GM21717 (cell line): Measurements from ENCODE around the gene HDX.
"Not testable (repeated sequence)": the region's sequence is repeated elsewhere in the genome, so short reads cannot be mapped to it uniquely, and the experiment has no call there.

ENCODE experiments used
- ATAC-seq: cut with Tn5 transposase; IDR thresholded peaks from one replicate; pipeline ENCODE4 v1.9.1; 2021; ENCODE audit warnings: mild to moderate bottlenecking, moderate library complexity; ENCODE audit not compliant: unreplicated experiment

Gene HDX, protein sequence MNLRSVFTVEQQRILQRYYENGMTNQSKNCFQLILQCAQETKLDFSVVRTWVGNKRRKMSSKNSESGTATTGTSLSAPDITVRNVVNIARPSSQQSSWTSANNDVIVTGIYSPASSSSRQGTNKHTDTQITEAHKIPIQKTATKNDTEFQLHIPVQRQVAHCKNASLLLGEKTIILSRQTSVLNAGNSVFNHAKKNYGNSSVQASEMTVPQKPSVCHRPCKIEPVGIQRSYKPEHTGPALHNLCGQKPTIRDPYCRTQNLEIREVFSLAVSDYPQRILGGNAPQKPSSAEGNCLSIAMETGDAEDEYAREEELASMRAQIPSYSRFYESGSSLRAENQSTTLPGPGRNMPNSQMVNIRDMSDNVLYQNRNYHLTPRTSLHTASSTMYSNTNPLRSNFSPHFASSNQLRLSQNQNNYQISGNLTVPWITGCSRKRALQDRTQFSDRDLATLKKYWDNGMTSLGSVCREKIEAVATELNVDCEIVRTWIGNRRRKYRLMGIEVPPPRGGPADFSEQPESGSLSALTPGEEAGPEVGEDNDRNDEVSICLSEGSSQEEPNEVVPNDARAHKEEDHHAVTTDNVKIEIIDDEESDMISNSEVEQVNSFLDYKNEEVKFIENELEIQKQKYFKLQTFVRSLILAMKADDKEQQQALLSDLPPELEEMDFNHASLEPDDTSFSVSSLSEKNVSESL

DNA sequence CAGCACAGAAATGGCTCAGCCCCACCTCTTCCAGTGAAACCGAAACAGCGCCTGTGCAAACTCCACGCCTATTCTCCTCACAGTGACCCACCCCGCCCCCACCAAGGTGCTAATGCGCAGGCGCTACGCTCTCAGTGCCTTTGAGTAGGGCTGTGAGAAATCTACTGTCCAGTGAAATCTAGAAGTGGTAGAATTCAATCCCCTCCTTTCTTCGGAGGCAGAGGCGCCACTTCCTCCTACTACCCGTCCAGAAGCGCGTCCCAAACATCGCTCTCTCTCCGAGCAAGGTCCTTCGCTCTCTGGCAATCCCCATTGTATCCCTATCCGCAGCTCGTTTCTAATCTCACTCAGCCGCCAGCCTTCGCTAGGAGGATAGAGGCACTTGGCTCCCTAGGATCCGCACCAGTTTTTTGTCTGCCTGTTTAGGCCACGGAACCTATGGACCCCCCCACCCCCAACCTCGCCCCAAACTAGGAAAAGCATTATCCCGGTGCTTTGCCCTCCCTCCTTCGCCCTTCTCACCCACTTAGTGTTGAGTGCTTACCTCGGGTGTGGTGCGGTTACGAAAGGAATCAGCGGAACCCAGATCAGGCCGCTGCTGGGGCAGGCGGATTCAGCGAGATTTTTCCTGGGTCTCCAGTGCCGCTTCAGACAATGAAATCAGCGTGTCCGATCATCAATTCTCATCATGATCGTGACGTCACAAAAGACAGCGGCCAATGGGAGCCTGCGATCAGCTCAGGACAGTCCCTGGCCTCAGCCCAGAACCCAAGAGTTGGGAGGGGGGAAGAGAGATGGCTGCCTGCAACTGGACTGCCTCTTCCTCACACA lies at the start of gene HDX:
Gene HDX (minus strand): TSS at position 656 of the 831 bp plus-strand sequence. CDS start 27,056 bp downstream, outside the sequence.
- no peak for ATAC-seq

DNA sequence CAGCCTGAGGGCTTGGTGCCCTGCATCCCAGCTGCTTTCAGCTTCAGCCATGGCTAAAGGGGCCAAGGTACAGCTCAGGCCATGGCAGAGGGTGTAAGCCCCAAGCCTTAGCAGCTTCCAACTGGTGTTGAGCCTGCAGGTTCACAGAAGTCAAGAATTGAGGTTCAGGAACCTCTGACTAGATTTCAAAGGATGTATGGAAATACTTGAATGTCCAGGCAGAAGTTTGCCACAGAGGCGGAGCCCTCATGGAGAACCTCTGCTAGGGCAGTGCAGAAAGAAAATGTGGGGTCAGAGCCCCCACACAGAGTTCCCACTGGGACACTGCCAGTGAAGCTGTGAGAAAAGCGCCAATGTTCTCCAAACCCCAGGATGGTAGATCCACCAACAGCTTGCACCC lies 39.1 kb upstream of the HDX start:
- ATAC-seq: not testable (repeated sequence)

DNA sequence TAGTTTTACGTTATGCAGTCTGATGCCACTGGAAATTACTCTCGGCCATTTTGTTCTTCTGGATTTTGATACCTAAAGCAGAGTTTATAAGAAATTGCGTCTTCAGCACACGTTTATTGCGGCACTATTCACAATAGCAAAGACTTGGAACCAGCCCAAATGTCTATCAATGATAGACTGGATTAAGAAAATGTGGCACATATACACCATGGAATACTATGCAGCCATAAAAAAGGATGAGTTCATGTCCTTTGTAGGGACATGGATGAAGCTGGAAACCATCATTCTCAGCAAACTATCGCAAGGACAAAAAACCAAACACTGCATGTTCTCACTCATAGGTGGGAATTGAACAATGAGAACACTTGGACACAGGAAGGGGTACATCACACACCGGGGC lies 35.4 kb upstream of the HDX start:
- not testable (repeated sequence) for ATAC-seq

DNA sequence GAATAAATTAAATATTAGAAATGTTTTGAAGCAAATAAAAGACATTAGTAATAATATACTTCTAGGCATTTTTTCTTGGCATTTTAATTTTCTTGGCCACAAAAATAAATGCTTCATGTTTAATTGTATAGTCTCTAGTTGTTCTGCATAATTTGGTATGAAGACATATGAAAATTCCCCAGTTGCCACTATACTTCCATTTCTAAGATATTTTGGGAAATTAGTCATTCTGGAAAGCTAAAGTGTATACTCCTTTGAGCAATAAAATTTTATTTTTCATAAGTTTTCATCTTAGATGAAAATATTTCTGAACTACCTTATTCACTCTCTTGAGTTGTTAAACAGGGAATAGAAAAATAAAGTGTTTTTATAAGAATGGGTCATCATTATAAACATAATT lies 13.8 kb downstream of the HDX start:
- ATAC-seq: no peak

DNA sequence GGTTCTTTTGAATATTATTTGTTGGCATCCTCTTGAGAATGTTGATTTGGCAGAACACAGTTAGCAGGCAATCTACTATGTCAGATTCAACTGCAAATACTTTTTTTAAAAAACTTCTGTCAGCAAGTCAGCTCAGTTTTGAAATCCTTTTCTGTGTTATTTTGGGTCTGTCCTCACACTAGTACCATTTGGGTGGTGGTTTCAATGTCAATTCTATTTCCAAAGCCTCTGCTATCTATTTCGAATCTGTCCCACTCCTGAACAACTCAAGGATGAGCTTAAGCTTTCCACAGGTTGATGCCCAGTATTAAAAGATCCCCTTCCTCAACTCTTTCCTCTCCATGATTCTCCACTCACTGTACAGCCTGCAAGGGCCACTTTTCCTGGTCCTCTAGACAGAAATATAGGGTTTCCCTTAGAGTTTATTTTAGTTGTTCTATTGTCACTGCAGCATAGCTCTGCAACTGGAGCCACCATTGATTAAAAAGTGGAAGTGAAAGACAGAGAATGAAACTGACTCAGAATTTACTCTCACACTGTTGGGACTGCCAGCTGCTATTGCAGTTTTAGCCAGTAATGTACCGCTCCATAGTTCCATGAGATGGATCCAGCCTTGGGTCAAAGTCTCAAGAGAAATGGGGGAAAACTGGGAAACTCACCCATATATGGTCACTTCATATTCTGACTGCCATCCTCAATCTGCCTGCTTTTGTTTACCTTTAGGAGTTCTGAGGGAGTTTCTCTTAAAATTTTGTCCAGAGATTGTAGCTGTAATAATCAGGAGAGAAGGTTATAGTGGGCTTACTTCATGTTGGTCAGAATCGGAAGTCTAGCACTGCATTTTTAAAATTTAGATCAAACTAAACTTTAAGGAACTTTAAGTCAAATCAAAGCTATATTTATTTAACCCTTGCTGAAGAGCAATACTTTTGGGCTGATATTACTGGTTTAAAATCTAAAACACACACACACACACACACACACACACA lies 14.6 kb downstream of the HDX start:
- ATAC-seq: peak; percentile 100

DNA sequence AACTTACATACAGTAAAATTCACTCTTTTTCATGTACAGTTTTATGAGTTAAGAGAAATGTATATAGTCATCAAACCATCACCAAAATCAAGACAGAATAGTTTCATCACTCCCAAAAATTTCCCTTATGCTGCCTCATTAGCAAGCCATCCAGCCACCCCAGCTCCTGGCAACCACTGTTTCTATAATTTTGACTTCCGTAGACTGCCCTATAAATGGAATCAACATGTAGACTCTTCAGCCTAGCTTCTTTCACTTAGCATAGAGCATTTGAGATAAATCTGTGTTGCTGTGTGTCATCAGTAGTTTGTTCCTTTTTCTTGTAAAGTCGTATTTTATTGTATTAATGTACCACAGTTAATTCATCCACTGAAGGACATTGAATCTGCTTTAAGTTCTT lies 23.2 kb downstream of the HDX start:
- ATAC-seq: no peak

DNA sequence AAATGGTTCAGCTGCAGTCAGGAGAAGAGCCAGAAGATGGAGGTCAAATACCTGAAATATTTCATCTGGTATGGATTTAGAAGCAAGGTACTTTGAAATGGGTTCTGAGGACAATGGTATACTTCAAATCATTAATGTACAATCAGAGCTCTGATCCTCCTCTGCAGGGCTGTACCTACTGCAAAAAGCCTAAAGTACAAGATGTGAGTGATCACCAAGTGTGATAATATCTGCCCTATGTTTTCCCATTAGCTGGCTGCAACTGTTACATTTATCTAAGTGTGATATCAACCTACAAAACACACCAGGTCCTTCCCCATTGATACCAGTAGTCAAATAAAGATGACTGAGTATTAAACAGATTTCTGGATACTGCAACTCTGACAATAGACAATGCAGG lies 25.1 kb downstream of the HDX start:
- ATAC-seq: no peak

DNA sequence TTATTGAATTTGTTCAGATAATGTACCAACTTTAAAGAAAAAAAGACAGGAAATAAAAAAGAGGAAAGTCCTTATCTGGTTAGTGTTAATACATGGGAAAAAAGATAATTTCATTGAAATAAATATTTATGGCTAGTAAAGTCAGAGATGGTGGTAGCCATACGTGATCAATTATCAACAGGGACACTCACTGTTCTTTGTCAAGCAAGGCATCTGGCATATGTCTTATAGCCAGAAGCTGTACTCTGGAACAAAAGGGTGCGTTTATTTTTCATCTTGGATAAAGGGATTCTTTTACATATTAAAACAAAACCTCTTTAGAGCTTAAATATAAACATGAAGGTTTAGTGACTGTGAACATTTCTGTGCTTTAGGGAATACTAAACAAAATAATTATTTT lies 26.7 kb downstream of the HDX start:
- ATAC-seq: no peak

DNA sequence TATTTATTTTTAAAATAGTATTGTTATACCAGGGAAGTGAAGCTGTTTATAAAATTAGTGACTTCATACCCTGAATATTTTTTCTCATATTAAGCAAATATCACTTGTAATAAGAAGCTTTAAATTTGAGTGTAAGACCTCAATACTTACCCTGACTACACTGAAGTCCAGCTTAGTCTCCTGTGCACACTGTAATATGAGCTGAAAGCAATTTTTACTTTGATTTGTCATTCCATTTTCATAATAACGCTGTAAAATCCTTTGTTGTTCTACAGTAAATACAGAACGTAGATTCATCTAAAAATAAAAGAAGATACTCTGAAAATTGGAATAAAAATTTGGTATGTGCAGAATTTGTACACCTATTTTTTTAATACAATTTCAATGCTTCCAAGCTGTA lies 27.2 kb downstream of the HDX start:
- ATAC-seq: no peak

DNA sequence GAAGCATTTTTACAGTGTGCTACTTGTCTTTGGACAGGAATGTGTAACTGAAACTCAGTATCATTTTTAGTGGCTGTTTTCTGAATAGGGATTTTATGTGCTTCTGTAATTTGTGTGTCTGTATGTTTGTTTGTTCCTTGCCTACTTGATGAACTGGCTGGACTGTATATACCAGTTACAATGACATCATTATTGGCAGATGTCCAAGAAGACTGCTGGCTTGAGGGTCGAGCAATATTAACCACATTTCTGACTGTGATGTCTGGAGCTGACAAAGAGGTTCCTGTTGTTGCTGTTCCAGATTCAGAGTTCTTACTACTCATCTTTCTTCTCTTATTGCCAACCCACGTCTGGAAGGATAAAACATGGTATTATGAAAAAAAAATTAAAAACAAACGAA lies 33.0 kb downstream of the HDX start:
- no peak for ATAC-seq

DNA sequence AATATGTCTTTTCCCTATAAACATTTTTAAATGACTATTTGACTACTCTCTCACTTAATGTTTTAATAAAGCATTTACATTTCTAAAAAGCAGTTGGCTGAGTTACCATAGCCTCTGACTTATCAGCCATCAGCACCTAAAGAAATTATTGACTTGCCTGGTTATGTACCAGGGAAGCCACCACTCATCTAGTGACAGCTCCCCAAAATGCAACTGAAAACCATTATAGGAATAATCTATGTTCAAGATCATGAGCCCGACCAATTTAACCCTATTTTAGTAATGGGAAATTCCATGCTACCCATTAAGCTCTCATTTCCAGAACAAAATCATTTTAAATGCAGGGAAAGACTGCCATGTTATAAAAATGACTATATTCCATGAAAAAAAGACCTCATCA lies 34.4 kb downstream of the HDX start:
- no peak for ATAC-seq

DNA sequence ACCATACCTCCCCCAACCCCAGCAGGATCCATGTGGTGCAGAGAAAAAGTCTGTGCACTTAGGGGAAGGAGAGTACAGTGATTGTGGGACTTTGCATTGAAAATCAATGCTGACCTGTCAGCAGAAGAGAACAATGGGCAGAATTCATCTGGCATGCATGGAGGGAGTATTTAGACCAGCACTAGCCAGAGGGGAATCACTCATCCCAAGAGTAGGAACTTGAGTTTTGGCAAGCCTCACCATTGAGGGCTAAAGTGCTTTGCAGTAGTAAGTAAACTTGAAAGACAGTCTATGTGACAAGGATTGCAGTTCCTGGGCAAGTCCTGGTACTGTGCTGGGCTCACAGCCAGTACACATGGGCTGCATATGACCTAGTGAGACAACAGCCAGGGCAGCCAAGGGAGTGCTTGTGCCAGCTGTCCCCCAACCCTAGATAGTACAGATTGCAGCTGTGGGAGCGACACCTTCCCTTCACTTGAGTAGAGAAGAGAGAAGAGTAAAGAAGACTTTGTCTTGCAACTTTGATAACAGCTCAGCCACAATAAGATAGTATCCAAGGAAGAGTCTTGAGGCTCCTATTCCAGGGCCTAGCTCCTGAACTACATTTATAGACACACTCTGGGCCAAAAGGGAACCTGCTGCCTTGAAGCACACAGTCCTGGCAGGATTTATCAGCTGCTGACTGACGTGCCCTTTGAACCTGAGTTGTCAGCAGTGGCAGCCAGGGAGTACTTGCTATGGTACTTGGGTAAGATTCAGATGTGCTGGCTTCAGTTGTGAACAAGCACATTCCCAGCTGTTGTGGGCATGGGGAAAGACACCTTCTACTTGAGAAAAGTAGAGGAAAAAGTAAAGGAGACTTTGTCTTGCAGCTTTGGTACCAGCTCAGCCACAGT lies 48.7 kb downstream of the HDX start:
- ATAC-seq: no peak

DNA sequence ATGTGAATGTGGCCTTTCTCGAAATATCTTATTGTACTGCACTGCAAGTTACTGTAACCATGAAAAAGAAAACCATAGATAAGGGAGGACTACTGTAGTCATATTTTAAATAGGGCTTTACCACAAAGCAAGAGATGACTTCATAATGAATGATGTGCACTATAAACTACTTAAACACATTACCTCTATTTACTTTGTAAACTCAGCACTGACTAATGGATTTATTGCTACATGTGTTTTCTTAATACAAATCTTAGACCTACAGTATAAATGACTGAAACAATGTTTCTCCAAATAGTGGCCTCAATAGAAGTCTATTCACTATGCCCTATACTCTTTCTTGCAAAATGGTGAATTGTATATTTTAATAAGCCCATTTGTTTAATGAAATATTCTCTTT lies 61.1 kb downstream of the HDX start:
- ATAC-seq: no peak

DNA sequence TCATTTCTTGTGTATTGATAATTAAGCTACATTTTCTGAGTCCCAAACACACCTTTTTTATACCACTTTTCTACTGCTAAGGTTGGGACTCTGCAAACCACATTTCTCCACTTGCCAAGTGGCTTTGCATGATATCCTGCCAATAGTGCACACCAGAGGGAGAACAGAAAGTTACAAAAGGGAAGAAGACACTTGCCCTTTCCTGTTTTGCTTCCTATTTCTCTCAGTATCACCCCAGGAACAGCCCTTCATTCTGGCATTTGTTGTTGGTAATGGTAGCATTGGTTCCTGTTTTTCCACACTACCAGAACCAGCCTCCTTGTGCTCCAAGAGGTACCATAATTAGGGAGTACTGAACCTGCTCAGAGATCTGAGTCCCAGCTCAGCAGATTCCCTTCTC lies 87.1 kb downstream of the HDX start:
- no peak for ATAC-seq

DNA sequence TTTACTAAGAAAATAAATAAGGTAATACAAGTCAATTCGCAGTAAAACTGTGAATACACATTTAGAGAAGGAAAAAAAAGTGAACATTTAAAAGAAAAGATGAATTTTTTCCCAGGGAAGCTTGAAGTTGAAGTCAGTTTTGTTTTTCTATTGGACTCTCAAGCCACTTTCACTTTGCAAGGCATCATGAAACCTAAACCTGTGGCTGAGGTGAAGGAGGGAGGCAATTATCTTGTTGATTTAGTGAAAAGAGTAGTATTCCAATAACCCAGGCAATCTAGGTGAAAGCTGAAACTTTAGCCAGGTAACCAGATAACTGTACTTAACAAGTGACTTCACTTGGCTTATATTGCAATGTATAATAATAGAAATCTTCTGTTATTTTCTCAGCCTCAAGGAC lies 138.6 kb downstream of the HDX start:
- no peak for ATAC-seq

DNA sequence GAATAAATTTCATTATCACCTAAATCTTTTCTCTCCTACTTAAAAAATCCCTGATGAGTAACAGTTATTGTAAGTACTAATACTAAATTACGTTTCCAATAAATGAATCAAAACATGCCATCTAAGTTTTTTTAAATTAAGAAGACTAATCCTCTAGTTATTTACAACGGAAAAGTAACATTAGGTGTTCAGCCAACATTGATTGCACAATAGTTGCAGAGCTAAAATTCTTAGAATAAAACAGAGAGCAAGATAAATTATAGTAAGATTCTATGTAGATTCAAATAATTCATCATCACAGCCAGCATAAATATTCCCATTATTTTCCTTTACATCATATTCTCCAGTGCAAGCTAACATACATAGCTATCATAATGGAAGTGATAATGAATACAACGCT lies 139.2 kb downstream of the HDX start:
- no peak for ATAC-seq

DNA sequence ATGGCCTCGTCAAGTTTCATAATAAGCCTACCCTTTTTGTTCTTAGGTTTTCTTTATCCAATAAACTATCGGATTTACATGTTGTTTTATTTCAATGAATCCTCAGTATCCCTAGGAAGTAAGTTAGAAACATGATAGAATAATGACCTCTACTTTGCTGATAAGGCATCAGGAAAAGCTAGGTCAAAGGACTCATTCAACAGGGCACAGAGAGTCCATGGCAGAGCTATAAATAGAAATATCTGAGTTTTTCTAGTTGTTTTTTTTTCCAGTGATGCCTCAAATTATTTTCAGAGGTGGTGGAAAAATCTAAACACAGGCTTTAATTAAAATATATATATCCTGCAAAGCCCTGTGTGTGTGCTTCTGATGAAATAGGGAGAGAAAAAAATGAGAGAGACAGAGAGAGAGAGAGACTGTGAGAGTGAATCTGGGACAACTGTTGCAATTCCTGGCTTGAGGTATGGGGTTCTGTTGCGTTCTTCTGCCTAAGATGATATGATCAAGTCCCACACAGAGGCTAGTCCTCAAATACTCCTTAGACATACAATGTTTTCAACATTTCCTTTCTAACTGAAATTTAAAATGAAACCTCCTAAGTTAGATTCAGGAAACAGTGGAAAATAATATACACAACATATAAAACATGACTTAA lies 139.9 kb downstream of the HDX start:
- ATAC-seq: no peak

DNA sequence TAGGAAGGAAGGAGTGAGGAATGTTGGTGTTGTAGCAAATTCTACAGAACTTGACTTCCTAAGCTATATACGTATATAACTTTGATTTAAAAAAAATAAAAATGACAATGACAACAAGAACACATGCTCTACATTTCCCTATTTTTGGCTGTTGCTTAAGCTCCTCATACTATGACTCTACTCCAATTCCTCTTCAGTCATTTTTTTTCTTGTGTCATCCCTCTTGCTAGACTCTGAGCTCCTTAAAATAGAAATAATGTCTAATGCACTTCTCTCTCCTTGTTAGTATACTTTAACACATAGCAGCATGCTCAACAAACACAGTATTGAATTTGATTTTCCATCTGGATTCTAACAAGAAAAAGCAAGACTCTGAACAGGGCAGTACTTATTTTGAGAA lies 144.0 kb downstream of the HDX start:
- no peak for ATAC-seq

DNA sequence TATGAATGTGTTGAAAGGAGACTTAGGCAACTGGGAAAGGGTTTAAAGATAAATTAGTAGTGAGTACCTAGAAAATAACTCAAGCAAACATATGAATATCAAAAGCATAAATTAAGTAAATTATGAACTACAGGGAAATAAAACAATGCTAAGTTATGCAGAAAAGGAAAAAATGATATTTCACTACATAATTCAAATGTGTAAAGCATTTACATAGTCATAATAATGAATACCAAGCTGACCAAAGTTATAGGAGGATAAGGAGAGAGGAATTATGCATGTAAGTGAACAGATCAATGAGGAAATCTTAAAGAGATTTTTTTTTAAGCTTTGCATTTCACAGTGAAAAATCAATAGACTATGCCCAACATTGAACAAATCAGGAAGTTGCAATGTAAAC lies 145.0 kb downstream of the HDX start:
- ATAC-seq: no peak
